Measurements from ENCODE around the gene CLSTN3. TPM values are rescaled to one million over a fixed set of nuclear protein-coding genes. Genes with fewer than 3 reads are reported as not detected.

The CLSTN3 gene
- 15.5 to 19.9 TPM (median 18.2 TPM) in 3 replicates for total RNA-seq
- long read RNA-seq, partial matches to known transcripts, result 3 of 3 reads
- long read RNA-seq, other reads (novel, unspliced or antisense), result 0 of 3 reads

DNA sequence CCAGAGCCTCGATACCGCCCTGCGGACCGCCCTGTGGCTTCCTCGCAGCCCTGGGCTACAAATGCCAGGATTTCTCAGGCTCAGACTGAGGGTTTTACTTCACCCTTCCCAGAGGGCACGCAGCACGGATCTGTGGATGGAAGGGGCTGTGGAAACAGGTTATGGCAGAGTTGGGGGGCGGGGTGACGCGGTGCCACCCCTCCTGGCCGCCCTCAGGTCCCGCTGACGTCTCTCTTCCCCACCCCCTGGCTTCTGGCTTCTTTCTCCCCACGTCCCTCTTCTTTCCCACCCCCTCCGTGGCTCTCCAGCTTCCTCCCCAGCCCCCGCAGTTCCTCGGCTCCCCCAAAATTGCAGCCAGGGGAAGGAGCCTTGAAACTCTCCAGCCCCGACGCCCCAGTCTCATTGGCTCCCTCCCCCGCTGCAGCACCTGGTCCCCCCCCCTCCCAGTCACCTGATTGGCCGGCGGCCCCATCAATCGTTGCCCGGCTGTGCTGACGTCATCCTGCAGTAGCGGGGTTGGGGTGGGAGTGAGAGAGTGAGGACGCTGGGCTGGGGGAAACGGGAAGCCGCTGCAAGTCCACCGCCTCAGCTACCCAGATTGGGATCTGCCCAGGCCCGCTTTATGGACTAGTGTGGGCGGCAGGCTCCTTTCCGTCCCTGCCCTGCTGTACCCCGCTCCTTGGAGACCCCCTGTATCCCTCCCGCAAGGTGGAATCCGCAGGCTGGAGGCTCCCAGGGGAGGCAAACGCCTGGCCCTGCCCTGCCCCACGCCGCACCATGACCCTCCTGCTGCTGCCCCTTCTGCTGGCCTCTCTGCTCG lies at the start of gene CLSTN3:
TSS of gene CLSTN3 (plus strand) at position 500 of the 820 bp plus-strand sequence. CDS start at position 778, 278 bp downstream.
- H3K36me3 Mint-ChIP-seq (ENCODE audit: low read depth), result peaks cover 4% of the 10 kb centered on the region
- DNase-seq (ENCODE audit: low spot score), result no peak
- peak within 1 kb of the TSS; percentile 73 for H3K27ac Mint-ChIP-seq (ENCODE audit: unreplicated experiment)
- TF ChIP-seq, protein P1, sequence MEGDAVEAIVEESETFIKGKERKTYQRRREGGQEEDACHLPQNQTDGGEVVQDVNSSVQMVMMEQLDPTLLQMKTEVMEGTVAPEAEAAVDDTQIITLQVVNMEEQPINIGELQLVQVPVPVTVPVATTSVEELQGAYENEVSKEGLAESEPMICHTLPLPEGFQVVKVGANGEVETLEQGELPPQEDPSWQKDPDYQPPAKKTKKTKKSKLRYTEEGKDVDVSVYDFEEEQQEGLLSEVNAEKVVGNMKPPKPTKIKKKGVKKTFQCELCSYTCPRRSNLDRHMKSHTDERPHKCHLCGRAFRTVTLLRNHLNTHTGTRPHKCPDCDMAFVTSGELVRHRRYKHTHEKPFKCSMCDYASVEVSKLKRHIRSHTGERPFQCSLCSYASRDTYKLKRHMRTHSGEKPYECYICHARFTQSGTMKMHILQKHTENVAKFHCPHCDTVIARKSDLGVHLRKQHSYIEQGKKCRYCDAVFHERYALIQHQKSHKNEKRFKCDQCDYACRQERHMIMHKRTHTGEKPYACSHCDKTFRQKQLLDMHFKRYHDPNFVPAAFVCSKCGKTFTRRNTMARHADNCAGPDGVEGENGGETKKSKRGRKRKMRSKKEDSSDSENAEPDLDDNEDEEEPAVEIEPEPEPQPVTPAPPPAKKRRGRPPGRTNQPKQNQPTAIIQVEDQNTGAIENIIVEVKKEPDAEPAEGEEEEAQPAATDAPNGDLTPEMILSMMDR (IDR thresholded peaks at IDR 0.05), result no peak
- H3K4me3 Mint-ChIP-seq (ENCODE audit: unreplicated experiment), result peak within 1 kb of the TSS; percentile 89
- peaks cover 26% of the 10 kb centered on the region for H3K4me1 Mint-ChIP-seq (ENCODE audit: low read depth)
- H3K9me3 Mint-ChIP-seq (ENCODE audit: low read depth), result no peaks in the 10 kb centered on the region
- H3K27me3 Mint-ChIP-seq (ENCODE audit: low read depth), result no peaks in the 10 kb centered on the region

DNA sequence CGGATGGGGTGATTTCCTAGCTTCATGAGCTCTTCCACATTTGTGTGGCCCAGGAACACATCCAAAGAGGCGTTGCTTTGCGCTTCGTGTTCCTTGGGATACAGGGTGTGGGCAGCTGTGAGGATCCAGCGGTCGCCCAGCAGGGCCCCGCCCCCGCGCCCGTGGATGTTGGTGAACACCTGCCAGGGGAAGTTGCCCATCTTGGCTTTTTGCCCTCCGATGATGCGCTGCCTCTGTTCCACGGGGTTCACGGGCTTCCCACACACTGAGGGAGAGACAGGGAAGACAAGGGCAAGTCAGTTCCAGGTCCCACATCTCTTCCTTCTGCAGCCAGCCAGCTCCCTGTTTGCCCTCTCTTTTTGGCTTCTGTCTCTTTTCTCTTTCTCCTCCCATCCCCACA lies 49.1 kb upstream of the CLSTN3 start:
- TF ChIP-seq, protein P1 (IDR thresholded peaks at IDR 0.05), result no peak
- Mint-ChIP-seq H3K9me3 (ENCODE audit: low read depth) (peaks cover 3% of the 10 kb centered on the region), H3K27me3 (ENCODE audit: low read depth) (no peaks in the 10 kb centered on the region), H3K4me1 (ENCODE audit: low read depth) (peaks cover 11% of the 10 kb centered on the region), H3K27ac (ENCODE audit: unreplicated experiment) (no peak overlapping the region), H3K4me3 (ENCODE audit: unreplicated experiment) (no peak overlapping the region), H3K36me3 (ENCODE audit: low read depth) (peaks cover 5% of the 10 kb centered on the region)
- no peak for DNase-seq (ENCODE audit: low spot score)

DNA sequence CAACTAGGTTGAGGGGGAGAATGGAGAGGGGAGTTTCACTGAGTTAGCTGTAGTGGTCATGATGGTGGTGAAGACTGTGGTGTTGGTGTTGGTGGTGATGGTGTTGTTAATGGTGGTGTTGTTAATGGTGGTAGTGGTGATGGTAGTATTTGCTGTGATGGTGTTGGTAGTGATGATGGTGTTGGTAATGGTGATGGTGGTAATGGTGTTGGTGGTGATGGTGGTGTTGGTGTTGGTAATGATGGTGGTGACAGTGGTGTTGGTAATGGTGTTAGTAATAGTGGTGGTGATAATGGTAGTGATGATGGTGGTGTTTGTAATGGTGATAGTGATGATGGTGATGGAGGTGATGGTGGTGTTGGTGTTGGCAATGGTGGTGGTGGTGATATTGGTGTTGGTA lies 47.0 kb upstream of the CLSTN3 start:
- H3K27ac Mint-ChIP-seq (ENCODE audit: unreplicated experiment), result no peak overlapping the region
- H3K4me3 Mint-ChIP-seq (ENCODE audit: unreplicated experiment), result no peak overlapping the region
- H3K4me1 Mint-ChIP-seq (ENCODE audit: low read depth), result peaks cover 11% of the 10 kb centered on the region
- no peaks in the 10 kb centered on the region for H3K27me3 Mint-ChIP-seq (ENCODE audit: low read depth)
- TF ChIP-seq, protein P1 (IDR thresholded peaks at IDR 0.05), result no peak
- H3K9me3 Mint-ChIP-seq (ENCODE audit: low read depth), result peaks cover 3% of the 10 kb centered on the region
- no peak for DNase-seq (ENCODE audit: low spot score)
- peaks cover 5% of the 10 kb centered on the region for H3K36me3 Mint-ChIP-seq (ENCODE audit: low read depth)

DNA sequence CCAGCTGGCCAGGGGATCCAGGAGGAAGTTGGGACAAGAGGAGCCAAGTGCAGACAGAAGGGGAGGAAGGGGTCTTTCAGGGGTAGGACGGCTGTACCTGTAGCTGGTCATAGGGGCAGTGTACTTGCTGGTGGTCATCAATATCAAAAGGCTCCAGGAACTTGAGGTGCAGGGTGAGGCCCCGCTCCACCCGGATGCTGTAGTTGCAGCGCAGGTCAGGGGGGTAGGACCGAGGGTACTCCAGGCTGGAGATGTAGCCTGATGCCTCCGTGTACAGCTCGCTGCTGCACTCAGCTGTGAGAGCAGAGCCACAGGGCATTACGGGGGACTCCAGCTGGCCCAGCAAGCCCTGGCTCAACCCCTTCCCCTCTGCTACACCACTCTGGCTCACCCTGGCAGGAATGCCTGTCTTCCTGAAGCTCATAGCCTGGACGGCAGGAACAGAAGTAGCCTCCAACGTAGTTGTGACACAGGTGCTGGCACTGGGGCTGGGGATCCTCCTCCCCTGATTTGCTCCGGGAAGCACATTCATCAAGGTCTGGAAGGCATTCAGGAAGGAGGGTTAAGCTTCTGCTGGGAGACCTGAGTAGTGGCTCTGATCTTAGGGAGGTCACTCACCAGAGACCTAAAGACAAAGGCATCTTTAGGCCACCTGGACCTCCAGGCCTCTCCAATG lies 40.8 kb upstream of the CLSTN3 start:
- Mint-ChIP-seq H3K27ac (ENCODE audit: unreplicated experiment) (no peak overlapping the region), H3K4me1 (ENCODE audit: low read depth) (peaks cover 13% of the 10 kb centered on the region), H3K36me3 (ENCODE audit: low read depth) (peaks cover 3% of the 10 kb centered on the region), H3K27me3 (ENCODE audit: low read depth) (peaks cover 2% of the 10 kb centered on the region), H3K4me3 (ENCODE audit: unreplicated experiment) (no peak overlapping the region), H3K9me3 (ENCODE audit: low read depth) (no peaks in the 10 kb centered on the region)
- no peak for DNase-seq (ENCODE audit: low spot score)
- TF ChIP-seq, protein P1 (IDR thresholded peaks at IDR 0.05), result no peak

DNA sequence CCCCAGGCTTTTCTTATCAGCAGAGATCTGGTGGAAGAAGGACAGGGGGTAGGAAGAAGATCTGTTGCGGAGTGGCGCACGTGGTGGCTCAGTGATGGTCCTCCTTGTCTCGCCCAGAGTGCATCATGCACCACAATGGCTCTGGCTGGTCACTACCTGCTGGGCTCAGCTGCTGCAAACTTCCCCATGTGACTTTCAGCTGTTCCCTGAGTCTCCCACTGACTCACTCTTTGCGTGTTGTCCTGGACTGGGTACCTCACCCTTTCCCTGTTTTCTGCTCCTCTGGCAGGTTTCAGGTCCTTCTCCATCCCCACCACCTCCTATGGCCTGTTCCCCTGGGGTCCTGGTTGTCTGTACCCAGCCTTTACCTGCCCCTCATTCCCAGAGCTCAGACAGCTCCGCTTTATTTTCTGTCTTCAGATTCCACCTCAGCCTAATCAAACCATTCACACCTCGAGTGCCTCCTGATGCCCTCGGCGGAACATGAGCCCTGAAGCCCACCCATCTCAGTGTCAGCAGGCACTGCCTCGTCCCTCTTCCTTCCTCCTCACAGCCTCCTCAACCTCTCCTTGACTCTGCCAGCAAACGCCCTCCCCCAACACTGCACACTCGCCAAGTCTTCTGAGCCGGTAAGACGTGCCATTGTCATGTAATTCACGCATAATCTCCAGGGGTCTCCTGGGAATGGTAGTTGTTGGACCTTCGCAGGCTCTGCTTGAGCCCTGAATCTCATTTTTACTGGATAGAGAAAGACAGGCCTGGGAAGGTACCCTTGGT lies 39.8 kb upstream of the CLSTN3 start:
- Mint-ChIP-seq H3K27me3 (ENCODE audit: low read depth) (peaks cover 2% of the 10 kb centered on the region), H3K9me3 (ENCODE audit: low read depth) (no peaks in the 10 kb centered on the region), H3K4me3 (ENCODE audit: unreplicated experiment) (no peak overlapping the region), H3K36me3 (ENCODE audit: low read depth) (peaks cover 3% of the 10 kb centered on the region), H3K4me1 (ENCODE audit: low read depth) (peaks cover 13% of the 10 kb centered on the region), H3K27ac (ENCODE audit: unreplicated experiment) (no peak overlapping the region)
- no peak for DNase-seq (ENCODE audit: low spot score)
- TF ChIP-seq, protein P1 (IDR thresholded peaks at IDR 0.05), result no peak
